ENCODE results near the gene ABCC3.

The ABCC3 gene

GRCh38 chr17:50627036-50627781 lies 7.5 kb upstream of the ABCC3 start:
- DNase-seq (ENCODE audit: low read depth in 1 of 2, low spot score in 1 of 2): no peak
- Histone ChIP-seq H3K27me3 (ENCODE audit: insufficient read depth, poor library complexity, severe bottlenecking) (peaks cover 30% of the 10 kb centered on the region), H3K4me3 (replicated peaks; ENCODE audit: insufficient read depth, low read length) (no peak overlapping the region), H3K27ac (replicated peaks) (no peak overlapping the region)
- TF ChIP-seq GABPA (IDR thresholded peaks at IDR 0.05; ENCODE audit: low read depth) (no peak), POLR2AphosphoS5 (IDR thresholded peaks at IDR 0.05; ENCODE audit: low read depth) (no peak), SPI1 (IDR thresholded peaks at IDR 0.05; ENCODE audit: borderline replicate concordance, low read depth) (no peak), CTCF (IDR thresholded peaks at IDR 0.05; ENCODE audit: insufficient read depth, low read length) (no peak)

GRCh38 chr17:50627782-50628601 lies 6.7 kb upstream of the ABCC3 start:
- TF ChIP-seq CTCF (IDR thresholded peaks at IDR 0.05; ENCODE audit: insufficient read depth, low read length): no peak
- H3K27me3 ChIP-seq (ENCODE audit: insufficient read depth, poor library complexity, severe bottlenecking): peaks cover 30% of the 10 kb centered on the region
- DNase-seq (ENCODE audit: low read depth in 1 of 2, low spot score in 1 of 2): no peak
- no peak overlapping the region for H3K4me3 ChIP-seq (replicated peaks; ENCODE audit: insufficient read depth, low read length)
- no peak overlapping the region for H3K27ac ChIP-seq (replicated peaks)

- H3K27ac ChIP-seq (replicated peaks): no peak overlapping the region
- peaks cover 46% of the 10 kb centered on the region for H3K27me3 ChIP-seq (ENCODE audit: insufficient read depth, poor library complexity, severe bottlenecking)
- no peak overlapping the region for H3K4me3 ChIP-seq (replicated peaks; ENCODE audit: insufficient read depth, low read length)
- DNase-seq (ENCODE audit: low read depth in 1 of 2, low spot score in 1 of 2): no peak
- TF ChIP-seq REST (IDR thresholded peaks at IDR 0.05; ENCODE audit: insufficient replicate concordance, low read depth): no peak
- TF ChIP-seq CTCF (IDR thresholded peaks at IDR 0.05; ENCODE audit: insufficient read depth, low read length): no peak
- TF ChIP-seq POLR2AphosphoS5 (IDR thresholded peaks at IDR 0.05; ENCODE audit: low read depth): no peak
- no peak for TF ChIP-seq GABPA (IDR thresholded peaks at IDR 0.05; ENCODE audit: low read depth)
- TF ChIP-seq SPI1 (IDR thresholded peaks at IDR 0.05; ENCODE audit: borderline replicate concordance, low read depth): no peak
Measured at GRCh38 chr17:50629902-50630301, 4.8 kb upstream of the ABCC3 start.

- H3K27ac ChIP-seq (replicated peaks): no peak overlapping the region
- peaks cover 54% of the 10 kb centered on the region for H3K27me3 ChIP-seq (ENCODE audit: insufficient read depth, poor library complexity, severe bottlenecking)
- no peak for TF ChIP-seq REST (IDR thresholded peaks at IDR 0.05; ENCODE audit: insufficient replicate concordance, low read depth)
- peak; percentile 61 for TF ChIP-seq CTCF (IDR thresholded peaks at IDR 0.05; ENCODE audit: insufficient read depth, low read length)
- TF ChIP-seq GABPA (IDR thresholded peaks at IDR 0.05; ENCODE audit: low read depth): no peak
- no peak for TF ChIP-seq SPI1 (IDR thresholded peaks at IDR 0.05; ENCODE audit: borderline replicate concordance, low read depth)
- no peak for TF ChIP-seq POLR2AphosphoS5 (IDR thresholded peaks at IDR 0.05; ENCODE audit: low read depth)
- DNase-seq (ENCODE audit: low read depth in 1 of 2, low spot score in 1 of 2): no peak
- H3K4me3 ChIP-seq (replicated peaks; ENCODE audit: insufficient read depth, low read length): no peak overlapping the region
Measured at GRCh38 chr17:50630524-50631194, 4.0 kb upstream of the ABCC3 start.

All from HL-60 (cell line).